Embryonic facial prominence (tissue), 1 donor: ENCODE data around the gene SPAG16.

Experiments
- DNase-seq: peaks from one replicate; pipeline ENCODE4 v3.0.0-alpha.2; 2016; ENCODE audit errors: extremely low spot score

Gene SPAG16

DNA sequence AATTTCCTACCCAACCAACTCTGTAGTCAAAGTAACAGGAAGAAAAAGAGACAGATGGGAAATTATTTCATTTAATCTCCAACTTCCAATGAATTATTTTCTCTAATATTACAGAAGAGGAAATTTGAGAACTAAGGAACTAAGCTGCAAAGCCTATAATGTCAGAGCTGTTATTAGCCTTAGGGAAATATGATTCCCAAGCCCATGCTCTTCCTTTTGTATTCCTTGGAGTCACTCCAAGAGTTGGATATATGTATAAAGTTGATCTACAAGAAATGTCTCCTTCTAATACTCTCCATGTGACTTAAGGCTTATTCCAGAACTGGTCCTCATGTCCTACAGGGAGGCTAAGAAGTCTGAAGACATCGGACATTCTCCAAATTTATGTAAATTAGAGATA is 1095.0 kb downstream of the SPAG16 start:
- no peak for DNase-seq

DNA sequence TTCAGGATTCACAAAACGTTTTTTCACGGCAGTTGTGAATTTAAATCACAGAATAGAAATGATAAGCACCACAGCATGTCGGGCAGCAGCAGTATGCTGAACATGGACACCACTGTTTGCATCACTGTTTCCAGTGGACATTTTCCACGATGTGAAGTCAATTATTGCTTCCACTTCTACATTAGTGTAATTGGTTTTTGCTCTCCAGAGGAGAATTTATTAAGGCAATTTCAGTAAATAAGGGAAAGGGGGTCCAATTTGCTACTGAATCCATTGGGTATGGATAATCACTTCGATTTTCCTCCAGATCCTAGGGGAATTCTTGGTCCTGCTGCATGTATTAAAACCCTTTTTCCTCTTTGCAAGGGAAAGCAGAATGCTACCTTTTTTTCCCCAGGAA is 1096.4 kb downstream of the SPAG16 start:
- DNase-seq: no peak

GRCh38 chr2:214382229-214382628 is 1098.0 kb downstream of the SPAG16 start:
- no peak for DNase-seq

- DNase-seq: no peak
These were observed 1102.5 kb downstream of the SPAG16 start for GRCh38 chr2:214386720-214387119.

GRCh38 chr2:214389334-214389733 is 1105.1 kb downstream of the SPAG16 start:
- no peak for DNase-seq

DNA sequence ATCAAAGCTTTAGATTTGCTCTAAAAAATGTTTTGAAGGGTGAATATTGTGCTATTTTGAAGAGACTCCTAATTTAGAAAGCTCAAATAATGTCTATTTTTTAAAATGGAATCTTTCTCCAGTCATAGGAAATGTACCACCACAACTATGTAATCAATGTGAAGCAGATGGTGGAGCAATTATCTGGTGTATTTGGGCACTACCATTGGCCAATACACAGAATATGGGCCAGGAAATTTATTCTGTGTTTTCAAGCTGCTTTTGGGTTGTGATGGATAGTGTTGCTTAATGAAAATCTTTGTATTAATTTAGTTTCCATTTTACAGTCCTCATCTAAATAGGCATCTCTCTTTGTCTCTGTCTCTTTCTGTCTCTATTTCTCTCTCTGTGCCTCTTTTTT is 1109.5 kb downstream of the SPAG16 start:
- DNase-seq: no peak

DNA sequence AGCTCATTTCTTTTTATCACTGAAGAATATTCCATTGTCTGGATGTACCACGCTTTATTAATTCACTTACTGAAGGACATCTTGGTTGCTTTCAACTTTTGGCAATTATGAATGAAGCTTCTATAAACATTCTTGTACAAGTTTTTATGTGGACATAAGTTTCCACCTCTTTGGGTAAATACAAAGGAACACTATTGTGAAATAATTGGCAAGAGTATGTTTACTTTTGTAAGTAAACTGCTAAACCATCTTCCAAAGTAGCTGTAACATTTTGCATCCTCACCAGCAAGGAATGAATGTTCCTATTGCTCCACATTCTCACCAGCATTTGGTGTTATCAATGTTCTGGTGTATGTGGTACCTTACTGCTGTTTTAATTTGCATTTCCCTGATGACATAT is 1110.8 kb downstream of the SPAG16 start:
- DNase-seq: no peak

GRCh38 chr2:214401580-214401979 is 1117.3 kb downstream of the SPAG16 start:
- DNase-seq: no peak

- no peak for DNase-seq
These were observed 1126.0 kb downstream of the SPAG16 start for GRCh38 chr2:214410128-214410775.

DNA sequence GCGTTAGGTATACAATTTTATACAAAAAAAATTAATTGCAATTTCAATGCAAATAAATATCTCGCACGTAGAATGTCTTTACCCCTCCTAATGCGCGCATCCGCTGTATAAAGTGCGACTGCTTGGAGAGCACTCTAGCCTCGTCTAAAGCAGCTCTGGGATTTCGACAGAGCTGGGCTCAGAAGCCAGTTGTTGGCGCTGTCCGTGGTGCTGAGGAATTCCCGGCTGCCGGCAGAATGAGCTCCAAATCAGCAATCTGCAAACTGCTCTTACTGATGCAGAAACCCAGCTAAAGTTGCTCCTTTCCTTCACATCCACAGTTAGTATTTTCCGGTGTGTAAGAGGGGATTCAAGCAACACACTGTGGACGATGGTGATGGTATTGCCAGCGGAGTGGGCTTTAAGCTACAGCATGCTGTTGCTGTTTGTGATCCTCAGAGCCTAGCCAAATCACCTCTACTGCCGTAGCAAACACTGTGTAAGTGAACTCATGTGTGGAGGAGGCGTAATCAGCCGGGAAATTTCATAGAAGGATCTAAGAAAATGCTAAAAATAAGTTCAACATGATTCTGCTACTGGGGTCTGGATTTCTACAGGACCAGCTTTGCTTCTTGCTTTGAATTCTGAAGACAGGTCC is 1126.8 kb downstream of the SPAG16 start, which contains the start of gene VWC2L:
Gene VWC2L (plus strand): TSS at position 137 of the 637 bp plus-strand sequence. CDS start 3,140 bp downstream, outside the sequence.
- DNase-seq: peak; percentile 47

DNA sequence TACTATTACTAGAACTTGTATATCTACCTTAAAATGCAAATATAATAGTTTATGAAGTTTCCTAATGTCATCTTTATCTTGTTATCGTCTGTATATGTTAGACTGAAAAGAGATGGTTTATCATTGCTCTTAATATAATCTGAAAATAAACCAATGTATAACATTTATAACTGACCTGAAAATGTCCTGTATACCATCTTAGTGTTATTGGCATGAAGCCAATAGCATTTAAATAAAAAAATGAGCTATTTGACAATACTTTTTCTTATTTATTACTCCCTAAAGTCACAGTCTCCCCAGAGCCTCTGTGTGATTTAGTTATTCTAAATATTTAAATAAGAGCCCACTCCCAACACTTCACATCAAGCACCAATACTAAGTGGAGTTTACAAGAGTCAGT is 1128.4 kb downstream of the SPAG16 start:
- DNase-seq: no peak

DNA sequence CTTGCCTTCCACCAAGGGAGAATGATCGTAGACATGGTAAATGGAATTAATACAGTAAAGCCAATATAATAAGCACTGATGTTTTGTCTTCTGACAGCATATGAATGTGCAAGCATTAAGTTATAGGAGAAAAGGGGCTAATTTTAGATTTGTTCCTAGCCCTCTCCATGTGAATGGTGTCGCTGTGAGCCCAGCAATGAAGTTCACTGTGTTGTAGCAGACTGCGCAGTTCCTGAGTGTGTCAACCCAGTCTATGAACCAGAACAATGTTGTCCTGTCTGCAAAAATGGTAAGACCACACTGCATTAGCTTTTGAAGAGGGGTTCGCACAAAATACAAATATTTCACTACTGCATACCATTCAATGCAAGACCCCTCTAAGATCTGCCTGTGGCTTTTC is 1152.2 kb downstream of the SPAG16 start:
- no peak for DNase-seq

DNA sequence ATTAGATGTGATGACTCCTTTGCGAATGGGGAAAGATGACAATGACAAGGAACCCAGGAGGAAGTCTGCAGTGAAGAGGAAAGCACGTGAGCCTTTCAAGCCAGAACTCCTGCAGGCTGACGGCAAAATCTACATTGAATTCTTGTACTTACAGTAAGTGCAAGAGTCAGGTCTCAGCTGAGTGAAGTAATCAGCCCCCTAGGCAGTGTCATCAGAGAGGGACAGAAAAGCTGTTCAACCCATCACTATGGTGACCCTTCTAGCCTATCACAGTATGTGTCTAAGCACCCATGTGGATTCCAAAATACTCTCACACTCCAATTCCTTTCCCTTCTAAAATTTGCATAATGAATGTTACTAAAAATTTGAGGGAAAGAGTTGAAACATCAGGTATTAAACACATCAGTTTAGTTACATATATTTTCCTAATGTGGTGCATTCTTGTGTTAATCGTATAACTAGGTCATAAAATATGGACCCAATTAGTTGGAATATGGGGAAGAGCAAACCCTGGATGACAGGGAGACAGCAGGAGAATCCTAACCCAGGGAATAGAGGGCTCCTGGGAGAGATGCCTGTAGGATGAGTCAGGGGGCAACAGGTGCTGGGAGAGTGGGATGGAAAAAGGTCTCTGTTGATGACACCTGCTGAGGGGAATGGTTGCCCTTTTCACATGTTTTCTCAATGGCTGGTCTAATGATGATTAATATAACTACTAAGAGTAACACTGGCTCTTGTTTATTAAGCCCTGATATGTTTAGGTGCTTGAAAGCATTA is 1166.0 kb downstream of the SPAG16 start:
- no peak for DNase-seq

- DNase-seq: no peak
These were observed 1167.4 kb downstream of the SPAG16 start for GRCh38 chr2:214451516-214452275.
